T-helper 1 cell treated with Interleukin-12 subunit alpha and Interleukin-12 subunit beta and Interleukin-4 antibody, amounts not matched to agents 30 ng/mL and 1 ng/mL, for 36 hours (primary cell): ENCODE results near the gene PPFIA3. TPM values are rescaled to one million over a fixed set of nuclear protein-coding genes. Genes with fewer than 3 reads are reported as not detected.

Experiments used
- intact Hi-C: fragments of 100-400 bp; cut with micrococcal nuclease; formaldehyde crosslinking; loops from one replicate; pipeline ENCODE4 v1.15.1; 2024
- total RNA-seq: library from RNA; stranded (reverse); gene quantifications from 2 replicates; pipeline ENCODE4 v1.2.3, GENCODE V29; 2022

Gene PPFIA3
- total RNA-seq, 1 donor from 2014 or later = 3.5 TPM

DNA sequence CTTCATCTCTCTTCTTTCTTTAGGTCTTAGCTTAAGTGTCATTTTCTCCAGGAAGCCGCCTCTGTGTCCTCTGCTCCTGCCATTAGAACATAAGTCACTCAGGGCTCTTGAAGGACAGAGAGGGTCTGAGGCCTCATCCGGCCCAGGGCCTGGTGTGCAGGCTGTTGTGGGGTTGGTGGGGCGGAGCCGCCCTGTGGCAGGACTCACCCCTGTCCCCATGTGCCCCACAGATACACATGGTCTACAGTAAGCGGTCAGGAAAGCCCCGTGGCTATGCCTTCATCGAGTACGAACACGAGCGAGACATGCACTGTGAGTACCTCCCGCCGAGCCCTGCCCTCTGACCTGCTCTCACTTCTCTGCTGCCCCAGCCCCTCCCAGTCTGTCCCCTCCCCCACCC lies 18.2 kb upstream of the PPFIA3 start:
- intact Hi-C loops = no loop called here

DNA sequence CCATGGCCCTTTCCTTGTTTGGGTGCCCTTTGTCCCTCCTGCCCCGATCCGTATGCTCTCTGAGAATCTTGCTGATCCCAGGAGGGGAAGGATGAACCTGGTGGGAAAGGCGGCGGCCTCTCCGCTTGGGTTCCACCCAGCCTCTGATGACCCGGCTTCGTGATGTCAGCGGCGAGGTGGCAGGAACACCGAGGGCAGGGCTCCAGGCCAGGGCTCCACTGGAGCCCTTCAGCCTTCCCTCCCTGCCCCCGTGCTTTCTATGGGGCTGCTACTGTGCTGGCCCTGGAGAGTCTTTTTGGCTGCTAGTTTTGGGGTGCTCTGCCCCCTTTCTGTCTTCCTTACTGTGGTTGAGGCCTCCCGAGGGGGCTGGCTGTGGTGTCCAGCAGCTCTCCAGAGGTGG lies 17.0 kb upstream of the PPFIA3 start:
- intact Hi-C loops = no loop called here

DNA sequence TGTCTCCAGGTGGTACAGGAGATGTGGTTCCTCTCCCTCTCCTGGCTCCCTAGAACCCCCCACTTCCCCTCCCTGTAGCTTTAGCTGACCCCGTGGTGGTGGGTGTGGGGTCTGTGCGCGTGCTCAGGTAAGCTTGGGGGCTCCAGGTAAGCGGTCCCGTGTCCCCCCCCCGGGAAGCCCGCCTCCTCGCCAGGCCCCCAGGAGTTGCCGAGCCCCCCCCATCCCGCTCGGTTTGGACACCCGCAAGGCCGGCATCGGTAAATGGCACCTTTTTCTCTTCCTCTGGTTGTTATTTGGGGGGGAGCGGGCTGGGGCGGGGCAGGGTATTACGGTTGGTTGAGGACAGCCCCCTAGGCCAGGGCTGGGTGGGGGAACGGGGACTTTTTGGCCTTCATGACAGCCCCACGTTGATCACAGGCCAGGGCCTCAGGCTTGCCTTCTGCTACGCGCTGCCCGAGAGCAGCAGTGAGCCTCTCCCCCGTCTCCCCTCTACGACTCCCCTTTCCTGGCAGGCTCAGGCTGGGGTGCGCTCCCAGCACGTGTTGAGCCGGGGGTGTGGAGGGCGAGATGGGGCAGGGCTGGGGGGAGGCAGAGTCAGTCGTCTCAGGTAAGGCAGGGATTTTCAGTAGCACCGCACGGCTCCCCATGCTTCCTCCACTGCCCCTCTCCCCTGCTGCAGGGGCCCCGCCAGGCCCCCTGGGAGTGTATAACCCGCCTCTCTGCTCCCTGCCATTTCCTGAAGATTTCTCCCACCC lies 15.8 kb upstream of the PPFIA3 start:
- intact Hi-C loops = no loop called here

DNA sequence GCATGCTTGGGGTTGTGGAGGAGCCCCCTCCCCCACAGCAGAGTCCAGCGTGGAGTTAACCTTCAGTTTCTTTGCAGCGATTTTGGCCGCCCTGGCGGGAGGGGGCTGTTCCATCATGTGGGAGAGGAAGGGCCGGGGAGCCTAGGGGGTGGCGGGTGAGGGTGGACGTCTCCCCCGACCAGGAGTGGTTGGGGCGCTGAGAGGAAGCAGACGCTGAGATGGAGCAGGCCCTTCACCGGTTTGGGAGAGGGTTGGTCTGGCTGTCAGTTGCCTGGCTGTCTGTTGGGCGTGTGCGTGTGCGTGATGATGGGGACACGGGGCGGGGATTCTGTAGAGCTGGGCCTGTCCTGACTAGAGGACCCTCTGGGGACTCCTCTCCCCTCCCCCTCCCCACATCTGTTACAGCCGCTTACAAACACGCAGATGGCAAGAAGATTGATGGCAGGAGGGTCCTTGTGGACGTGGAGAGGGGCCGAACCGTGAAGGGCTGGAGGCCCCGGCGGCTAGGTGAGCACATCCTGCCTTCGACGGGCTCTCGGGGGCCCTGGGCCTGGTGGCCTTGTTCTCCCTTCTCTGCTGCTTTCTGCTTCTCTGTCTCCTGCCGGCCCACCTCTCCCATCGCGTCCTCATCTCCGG lies 15.0 kb upstream of the PPFIA3 start:
- intact Hi-C loops = no loop called here

DNA sequence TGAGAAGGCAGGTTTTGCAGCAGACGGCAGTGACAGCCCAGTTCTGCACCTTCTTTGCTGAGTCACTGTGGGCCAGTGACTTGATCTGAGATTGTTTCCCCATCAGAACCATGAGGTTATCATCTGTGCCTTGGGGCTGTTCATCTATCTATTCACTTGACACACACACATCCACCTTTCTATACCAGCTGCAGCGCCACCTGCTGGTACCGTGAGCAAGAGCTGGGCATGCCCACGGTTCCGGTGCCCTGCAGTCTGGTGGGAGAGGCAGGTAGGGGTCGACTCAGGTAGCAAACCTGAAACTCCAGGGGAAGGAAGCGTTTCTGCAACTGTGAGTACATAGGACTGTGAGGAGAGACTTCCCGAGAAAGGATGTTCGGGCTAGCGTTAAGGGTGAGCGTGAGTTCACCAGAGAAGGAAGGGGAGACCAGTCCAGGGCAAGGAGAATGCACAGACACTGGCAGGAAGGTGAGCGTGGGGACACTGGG lies 12.7 kb upstream of the PPFIA3 start:
- intact Hi-C loops = loop anchor here (1.0 kb wide), 1 partner anchor 9 kb away; no protein-coding TSS in a partner anchor

DNA sequence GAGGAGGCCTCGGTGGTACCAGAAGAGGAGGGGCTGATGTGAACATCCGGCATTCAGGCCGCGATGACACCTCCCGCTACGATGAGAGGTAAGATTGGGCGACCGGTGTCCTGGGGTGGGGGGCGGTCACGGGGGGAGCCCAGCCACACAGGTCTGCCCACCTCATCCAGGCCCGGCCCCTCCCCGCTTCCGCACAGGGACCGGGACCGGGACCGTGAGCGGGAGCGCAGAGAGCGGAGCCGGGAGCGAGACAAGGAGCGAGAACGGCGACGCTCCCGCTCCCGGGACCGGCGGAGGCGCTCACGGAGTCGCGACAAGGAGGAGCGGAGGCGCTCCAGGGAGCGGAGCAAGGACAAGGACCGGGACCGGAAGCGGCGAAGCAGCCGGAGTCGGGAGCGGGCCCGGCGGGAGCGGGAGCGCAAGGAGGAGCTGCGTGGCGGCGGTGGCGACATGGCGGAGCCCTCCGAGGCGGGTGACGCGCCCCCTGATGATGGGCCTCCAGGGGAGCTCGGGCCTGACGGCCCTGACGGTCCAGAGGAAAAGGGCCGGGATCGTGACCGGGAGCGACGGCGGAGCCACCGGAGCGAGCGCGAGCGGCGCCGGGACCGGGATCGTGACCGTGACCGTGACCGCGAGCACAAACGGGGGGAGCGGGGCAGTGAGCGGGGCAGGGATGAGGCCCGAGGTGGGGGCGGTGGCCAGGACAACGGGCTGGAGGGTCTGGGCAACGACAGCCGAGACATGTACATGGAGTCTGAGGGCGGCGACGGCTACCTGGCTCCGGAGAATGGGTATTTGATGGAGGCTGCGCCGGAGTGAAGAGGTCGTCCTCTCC lies 11.5 kb upstream of the PPFIA3 start:
- intact Hi-C loops = no loop called here

DNA sequence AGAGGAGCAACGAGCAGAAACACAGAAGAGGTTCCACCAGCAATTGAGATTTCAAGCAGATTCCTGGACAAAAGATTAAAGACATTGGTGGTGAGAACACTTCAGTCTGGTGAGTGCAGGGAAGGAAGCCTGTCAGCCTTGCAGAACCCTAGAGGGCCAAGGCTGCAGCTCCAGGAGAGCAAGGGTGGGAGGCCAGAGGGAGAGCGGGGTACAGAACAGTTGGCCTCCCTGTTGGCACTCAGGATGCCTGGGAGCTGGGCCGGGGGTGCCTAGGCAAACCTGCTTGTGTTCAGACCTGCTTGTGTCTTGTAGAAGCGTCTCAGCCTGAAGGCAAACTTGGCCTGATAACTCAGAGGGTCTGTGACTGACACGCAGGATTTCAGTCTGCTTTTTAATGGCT lies 10.3 kb upstream of the PPFIA3 start:
- intact Hi-C loops = no loop called here

DNA sequence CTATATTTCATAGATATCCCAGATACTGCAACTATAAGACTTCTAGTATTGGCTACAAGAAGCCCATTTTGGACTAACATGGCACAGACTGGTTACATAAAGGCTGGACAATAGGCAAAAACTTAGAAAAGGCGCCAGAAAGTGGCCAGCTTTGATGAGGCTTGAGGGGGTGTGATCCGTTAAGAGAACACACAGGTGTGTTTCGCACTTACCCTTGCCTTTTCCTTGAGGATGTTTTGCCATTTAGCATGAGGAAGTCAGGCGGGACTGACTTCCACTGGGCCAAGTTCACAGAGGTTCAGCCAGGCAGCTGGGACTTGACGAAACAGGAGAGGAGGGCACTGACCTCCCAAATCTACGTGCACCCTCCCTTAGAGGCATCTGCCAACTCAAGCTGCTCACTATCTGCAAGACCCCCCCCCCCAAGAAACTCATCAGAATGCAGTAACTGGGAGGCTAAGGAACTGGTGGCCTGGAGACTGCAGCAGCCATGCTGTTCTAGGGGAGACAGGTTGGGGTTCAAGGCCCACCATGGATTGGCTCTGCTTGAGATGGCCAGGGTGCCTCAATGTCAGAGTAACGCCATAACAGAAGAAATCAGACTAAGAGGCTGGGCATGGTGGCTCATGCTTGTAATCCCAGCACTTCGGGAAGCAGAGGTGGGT lies 9.6 kb upstream of the PPFIA3 start:
- intact Hi-C loops = loop anchor here (10.0 kb wide), 2 partner anchors 485 to 1835 kb away; partner anchors contain the start of genes INAFM1 and PRR12

DNA sequence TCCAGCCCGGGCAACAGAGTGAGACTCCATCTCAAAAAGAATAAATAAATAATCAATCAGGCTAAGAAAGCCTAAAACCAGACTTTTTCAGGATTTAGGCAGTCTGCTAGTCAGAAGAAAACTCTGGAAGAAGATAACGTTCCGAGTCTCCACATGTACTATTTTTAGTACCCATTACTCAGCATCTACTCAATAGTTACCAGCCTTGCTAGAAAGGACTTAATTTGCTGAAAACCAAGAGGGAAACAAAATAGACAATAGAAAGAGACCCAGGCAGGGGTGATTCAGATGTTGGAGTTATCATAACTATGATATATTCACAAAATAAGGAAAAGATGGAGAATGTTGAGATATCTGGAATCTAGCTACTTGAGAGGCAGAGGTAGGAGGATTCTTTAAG lies 8.8 kb upstream of the PPFIA3 start:
- intact Hi-C loops = loop anchor here (10.0 kb wide), 2 partner anchors 484 to 1836 kb away; partner anchors contain the start of genes INAFM1 and PRR12

DNA sequence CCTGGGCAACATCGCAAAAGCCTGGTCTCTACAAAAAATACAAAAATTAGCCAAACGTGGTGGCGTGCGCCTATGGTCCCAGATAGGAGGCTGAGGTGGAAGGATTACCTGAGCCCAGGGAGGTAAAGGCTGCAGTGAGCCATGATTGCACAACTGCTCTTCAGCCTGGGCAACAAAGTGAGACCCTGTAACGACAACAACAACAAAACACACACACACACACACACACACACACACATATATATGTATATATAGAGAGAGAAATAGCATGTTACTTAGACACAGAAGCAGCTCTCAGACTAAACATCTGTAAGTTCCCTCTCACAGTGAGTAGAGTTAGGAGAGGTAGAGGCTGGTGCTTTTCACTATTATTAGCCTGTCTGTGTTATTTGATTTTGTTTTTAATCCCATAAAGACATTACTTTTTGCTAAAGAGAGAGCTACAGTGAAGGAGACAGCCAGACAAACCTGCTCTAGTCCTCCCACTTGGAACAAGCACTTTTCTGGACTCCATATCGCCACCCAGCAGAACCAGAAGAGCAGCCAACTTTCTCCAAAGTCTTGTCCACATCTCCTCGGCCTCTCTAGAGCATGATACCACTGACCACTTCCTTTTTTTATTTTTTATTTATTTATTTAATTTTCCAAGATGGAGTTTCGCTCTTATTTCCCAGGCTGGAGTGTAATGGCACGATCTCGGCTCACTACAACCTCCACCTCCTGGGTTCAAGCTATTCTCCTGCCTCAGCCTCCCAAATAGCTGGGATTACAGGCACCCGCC lies 7.9 kb upstream of the PPFIA3 start:
- intact Hi-C loops = loop anchor here (10.0 kb wide), 2 partner anchors 483 to 1837 kb away; partner anchors contain the start of genes INAFM1 and PRR12

DNA sequence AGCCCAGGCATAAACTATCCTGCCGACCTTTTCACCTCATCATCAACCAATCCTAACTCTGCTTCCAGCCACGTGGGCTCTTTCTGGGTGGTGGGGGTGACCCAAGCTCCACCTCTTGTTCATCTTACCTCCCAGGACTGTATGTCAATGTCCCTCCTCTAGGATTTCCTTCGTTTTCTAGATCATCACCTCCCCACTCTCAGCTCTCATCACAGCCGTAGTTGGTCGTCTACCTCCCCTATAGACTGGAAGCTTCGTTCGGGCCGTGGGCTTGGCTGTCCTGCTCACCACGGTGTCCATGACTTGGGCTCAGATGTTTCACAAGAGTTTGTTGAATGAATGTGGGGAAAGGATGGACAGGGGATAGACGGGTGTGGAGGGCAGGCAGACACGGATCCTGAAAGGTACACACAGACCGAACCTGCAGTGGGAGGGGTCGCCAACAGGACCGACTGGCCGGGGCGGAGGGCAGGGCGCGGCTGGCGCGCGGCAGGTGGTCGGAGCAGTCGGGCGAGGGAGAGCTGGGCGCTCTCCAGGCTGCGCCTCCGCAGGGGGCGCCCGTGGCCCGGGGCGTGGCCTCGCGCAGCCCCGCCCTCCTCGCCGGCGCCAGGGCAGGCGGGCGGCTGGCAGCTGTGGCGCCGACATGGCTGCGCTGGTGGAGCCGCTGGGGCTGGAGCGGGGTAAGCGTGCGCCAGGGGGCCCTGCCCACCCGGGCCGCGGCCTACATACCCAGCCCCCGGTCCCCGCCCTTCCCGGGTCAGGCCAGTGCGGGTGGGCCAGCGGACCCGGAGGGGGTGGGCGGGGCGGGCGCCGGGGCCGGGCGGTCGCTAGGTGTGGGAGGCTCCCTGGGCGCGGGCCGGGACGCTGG lies 5.3 kb upstream of the PPFIA3 start, which contains the start of gene LIN7B:
Gene LIN7B, plus strand, starts transcription at position 609 of the 868 bp plus-strand sequence. Its CDS starts 35 bp downstream, at position 644.
- intact Hi-C loops = loop anchor here (1.0 to 10.0 kb wide), 5 partner anchors 14 to 1839 kb away; partner anchors contain the start of genes INAFM1, PRR12 and SNRNP70

DNA sequence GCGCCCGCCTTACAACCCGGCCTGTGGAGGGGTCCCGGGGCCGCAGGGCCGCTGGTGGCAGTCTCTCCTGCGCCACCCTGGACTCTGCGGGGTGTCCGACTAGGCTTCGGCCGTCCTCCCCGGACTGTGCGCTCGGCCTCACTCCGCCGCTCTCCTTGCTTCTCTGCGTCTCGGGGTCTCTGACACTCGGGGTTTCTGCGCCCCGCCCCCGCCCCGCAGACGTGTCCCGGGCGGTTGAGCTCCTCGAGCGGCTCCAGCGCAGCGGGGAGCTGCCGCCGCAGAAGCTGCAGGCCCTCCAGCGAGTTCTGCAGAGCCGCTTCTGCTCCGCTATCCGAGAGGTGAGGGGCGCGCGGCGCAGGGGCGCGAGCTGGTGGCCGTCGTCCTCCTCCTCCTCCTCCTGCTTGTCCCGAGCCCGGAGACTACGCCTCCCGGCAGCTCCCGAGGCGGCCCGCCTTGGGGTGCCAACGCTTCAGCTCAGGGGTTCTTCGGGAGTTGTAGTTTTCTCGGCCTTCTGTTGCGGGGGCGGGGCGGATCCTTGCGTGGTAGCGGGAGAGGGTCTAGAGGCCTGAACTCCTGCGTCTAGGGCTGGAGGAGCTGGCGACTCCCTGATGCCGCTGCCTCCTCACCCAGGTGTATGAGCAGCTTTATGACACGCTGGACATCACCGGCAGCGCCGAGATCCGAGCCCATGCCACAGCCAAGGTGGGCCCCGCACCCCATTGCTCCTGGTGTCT lies 4.5 kb upstream of the PPFIA3 start:
- intact Hi-C loops = loop anchor here (1.0 to 10.0 kb wide), 8 partner anchors 14 to 1840 kb away; partner anchors contain the start of genes AP2A1, DBP, INAFM1 and LHB

DNA sequence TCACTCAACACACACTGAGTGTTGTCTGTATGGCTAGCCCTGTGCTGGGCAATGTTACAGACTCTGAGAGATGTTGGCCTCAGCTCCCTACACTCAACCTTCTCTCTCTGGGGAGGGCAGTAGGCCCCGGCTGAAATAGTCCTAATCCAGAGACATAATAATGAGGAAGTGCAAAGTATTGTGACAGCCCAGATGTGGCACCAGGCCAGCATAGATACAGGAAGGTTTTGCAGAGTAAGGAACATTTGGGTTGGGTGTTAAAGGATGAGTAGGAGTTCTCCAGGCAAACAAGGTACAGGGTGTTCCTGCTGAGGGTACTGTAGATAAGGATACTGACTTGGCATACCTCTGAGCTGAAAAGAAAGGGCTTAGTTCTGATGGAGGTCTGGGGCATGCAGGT lies 2.8 kb upstream of the PPFIA3 start:
- intact Hi-C loops = loop anchor here (5.0 to 10.0 kb wide), 5 partner anchors 99 to 1842 kb away; partner anchors contain the start of genes AP2A1, DBP, INAFM1 and LHB

DNA sequence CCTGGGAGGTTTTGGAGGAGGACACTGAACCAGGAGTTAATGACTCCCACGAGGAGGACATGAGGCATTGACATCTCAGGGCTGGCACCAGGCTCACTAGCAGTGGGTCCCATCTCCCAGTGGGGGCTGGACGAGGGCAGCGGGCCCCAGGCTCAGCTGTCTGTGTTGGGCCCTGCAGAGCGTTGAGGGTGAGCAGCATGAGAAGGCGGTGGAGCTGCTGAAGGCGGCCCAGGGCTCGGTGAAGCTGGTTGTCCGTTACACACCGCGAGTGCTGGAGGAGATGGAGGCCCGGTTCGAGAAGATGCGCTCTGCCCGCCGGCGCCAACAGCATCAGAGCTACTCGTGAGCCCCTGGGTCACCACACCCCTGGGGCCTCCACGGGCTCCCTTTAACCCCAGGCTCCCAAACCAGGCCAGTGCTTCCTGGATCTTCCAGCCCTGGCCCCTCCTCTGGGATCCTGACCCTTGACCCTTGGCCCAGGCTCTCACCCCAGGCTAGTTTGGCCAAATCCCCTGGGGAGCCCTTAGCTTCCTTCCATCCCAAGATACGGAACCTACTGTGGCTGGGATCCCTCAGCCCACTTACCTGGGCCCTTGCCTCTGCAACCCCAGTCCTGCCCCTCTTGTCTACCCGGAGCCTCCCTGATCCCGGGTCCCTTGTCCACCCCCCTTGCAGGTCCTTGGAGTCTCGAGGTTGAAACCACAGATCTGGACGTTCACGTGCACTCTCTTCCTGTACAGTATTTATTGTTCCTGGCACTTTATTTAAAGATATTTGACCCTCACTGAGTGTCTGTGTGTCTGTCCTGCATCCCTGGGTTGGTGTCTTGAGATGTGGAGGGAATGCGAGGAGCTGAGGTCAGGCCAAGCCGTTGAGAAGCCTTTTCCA lies 1.4 kb upstream of the PPFIA3 start:
- intact Hi-C loops = loop anchor here (2.0 to 10.0 kb wide), 6 partner anchors 25 to 1843 kb away; partner anchors contain the start of genes AP2A1, DBP, INAFM1 and LHB

DNA sequence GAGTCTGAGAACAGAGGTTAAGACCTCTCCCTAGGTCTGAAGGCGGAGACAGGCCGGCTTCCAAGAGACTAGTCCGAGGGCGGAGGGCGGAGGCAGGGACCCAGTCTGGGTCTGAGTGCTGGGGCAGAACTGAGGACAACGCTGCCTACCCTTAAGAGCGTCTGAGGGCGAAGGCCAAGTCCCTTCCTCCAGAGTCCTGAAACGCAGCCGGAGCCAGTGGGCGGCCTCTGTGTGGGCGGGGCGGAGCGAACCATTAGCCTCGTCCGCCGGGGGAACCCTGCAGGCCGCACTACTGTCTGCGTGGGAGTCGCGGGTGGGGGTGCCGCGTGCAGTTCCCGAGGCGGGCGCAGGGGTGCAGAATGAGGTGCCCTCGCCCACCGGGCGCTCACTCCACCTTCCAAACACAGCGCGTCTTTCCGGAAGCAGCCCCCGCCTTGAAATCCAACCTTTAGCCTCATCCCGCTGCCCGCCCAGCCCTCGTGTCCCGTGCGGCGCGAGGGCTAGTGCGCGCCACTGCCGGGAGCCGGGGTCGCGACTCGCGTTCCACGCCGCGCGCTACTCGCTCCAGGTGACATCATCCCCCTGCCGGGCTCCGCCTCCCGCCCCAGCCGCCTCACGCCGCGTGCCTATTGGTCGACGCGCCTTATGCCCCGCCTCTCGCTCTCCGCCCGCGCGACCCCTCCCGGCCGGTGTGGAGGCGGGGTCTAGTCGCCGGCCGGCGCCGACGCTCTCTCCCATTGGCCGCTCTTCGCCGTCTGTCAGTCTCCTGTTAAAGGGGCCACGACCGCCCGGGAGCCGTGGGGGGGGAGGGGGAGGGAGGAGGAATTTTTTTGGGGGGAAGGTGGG lies 556 bp upstream of the PPFIA3 start, which contains the start of gene C19orf73:
Gene C19orf73, minus strand, starts transcription at position 579 of the 846 bp plus-strand sequence. Its CDS starts 121 bp downstream, at position 458.
- intact Hi-C loops = loop anchor here (1.0 to 10.0 kb wide), 10 partner anchors 10 to 1844 kb away; partner anchors contain the start of genes AP2A1, DBP, GYS1 and INAFM1

DNA sequence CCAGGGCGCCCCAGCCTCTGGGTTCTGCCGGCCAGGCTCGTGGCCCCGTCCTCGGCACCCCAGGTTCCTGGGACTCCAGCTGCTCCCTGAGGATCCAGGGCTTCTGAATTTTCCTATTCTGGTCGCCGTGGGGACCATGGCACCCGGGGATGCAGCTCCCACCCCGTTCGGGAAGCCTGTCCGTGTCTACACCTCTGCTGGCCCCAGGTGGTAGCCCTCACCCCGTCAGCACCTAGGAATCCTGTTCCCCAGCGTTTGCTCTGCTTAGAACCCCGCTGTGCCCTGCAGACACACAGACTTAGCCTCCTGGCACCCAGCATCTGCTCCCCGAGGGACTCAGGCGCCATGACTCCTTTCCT lies 960 bp downstream of the PPFIA3 start:
- intact Hi-C loops = loop anchor here (10.0 kb wide), 1 partner anchor 1516 kb away; the partner anchor contains the start of gene BICRA
